Natural killer cell (primary cell): ENCODE data around the gene KAZN. TPM values are rescaled to one million over a fixed set of nuclear protein-coding genes. Genes with fewer than 3 reads are reported as not detected.

Experiments
- ATAC-seq, 3 donors: fragments of 150-1000 bp in 2 of 3; fragments of 200-7000 bp in 1 of 3; cut with Tn5 transposase; 1 replicate in 1 of 3; 2 replicates in 2 of 3; pipeline ENCODE4 v1.10.0; 2021; ENCODE audit warnings: mild to moderate bottlenecking in 2 of 3, moderate library complexity in 2 of 3
- DNase-seq, 2 donors: peaks; one replicate each; pipeline versions ENCODE4 v3.0.0 to v3.0.0-alpha.2; 2013 to 2021; ENCODE audit warnings: mixed read lengths in 1 of 2
- H3K27ac ChIP-seq: one replicate; pipeline ENCODE4 v1.5.1; 2013; ENCODE audit warnings: mild to moderate bottlenecking, low read length
- H3K27me3 ChIP-seq: one replicate; pipeline ENCODE4 v1.6.1; 2013; ENCODE audit warnings: low read length; ENCODE audit not compliant: control insufficient read depth, insufficient read depth
- H3K36me3 ChIP-seq: one replicate; pipeline ENCODE4 v1.6.1; 2013; ENCODE audit warnings: low read length; ENCODE audit not compliant: control insufficient read depth, insufficient read depth
- H3K4me1 ChIP-seq: one replicate; pipeline ENCODE4 v1.6.1; 2013; ENCODE audit warnings: low read length; ENCODE audit not compliant: control insufficient read depth, insufficient read depth
- H3K4me3 ChIP-seq: one replicate; pipeline ENCODE4 v1.5.1; 2013; ENCODE audit warnings: low read length
- H3K9me3 ChIP-seq: one replicate; pipeline ENCODE4 v1.6.1; 2013; ENCODE audit warnings: low read length; ENCODE audit not compliant: control insufficient read depth, insufficient read depth
- H3K27ac Mint-ChIP-seq, 2 donors: one replicate each; pipeline ENCODE4 v1.8.0; 2022; ENCODE audit warnings: mild to moderate bottlenecking in 2 of 2, mixed read lengths in 2 of 2, moderate library complexity in 1 of 2
- H3K27me3 Mint-ChIP-seq, 2 donors: one replicate each; pipeline ENCODE4 v1.8.0; 2022; ENCODE audit warnings: low read depth in 2 of 2, mixed read lengths in 2 of 2
- H3K36me3 Mint-ChIP-seq: one replicate; pipeline ENCODE4 v1.8.0; 2022; ENCODE audit warnings: mixed read lengths
- H3K4me1 Mint-ChIP-seq, 2 donors: one replicate each; pipeline ENCODE4 v1.8.0; 2022; ENCODE audit warnings: mixed read lengths in 2 of 2
- H3K4me3 Mint-ChIP-seq: one replicate; pipeline ENCODE4 v1.8.0; 2022; ENCODE audit warnings: mild to moderate bottlenecking, moderate library complexity, mixed read lengths
- H3K9me3 Mint-ChIP-seq, 2 donors: one replicate each; pipeline ENCODE4 v1.8.0; 2022; ENCODE audit warnings: mixed read lengths in 2 of 2
- WGBS: methylation state at CpG from one replicate; pipeline ENCODE4 v1.1.7; 2013; ENCODE audit warnings: missing lambda C conversion rate; ENCODE audit not compliant: insufficient coverage; 5-methylcytosine and 5-hydroxymethylcytosine counted together
- intact Hi-C: fragments of 100-400 bp; cut with micrococcal nuclease; formaldehyde crosslinking; loops from one replicate; pipeline ENCODE4 v1.14.2; 2022
- total RNA-seq, 4 donors: library from RNA; stranded (reverse); fragments of 120-200 nt in 1 of 4; gene quantifications; one replicate each; pipeline versions ENCODE4 v1.2.3 to v1.2.4, GENCODE V29; 2013 to 2022
- TF ChIP-seq, protein P1 (sequence below): fragments of 200-600 bp; IDR thresholded peaks from one replicate; pipeline ENCODE4 v1.8.0; 2022; ENCODE audit warnings: antibody characterized with exemption

The KAZN gene
- total RNA-seq, 3 donors from 2014 or later (not counting 1 experiment from before 2014, with no cell fraction given) = 1.2 to 2.0 (median 1.7) TPM

- no peaks in the 10 kb centered on the region for H3K9me3 ChIP-seq
- Mint-ChIP-seq H3K27me3 (peaks cover 0 to 5% of the 10 kb centered on the region in 2 donors), H3K36me3 (no peaks in the 10 kb centered on the region), H3K4me3 (no peak overlapping the region), H3K4me1 (no peaks in the 10 kb centered on the region), H3K9me3 (no peaks in the 10 kb centered on the region), H3K27ac (no peak overlapping the region)
- DNase-seq (no peak), ATAC-seq (no peak)
- H3K27me3 ChIP-seq = no peaks in the 10 kb centered on the region
- H3K36me3 ChIP-seq = no peaks in the 10 kb centered on the region
- no peak overlapping the region for H3K27ac ChIP-seq
- 89% methylated on average over 10 of the region's 10 CpGs for WGBS
- intact Hi-C loops = no loop called here
- peaks cover 3% of the 10 kb centered on the region for H3K4me1 ChIP-seq
- no peak overlapping the region for H3K4me3 ChIP-seq
- TF ChIP-seq, protein P1, sequence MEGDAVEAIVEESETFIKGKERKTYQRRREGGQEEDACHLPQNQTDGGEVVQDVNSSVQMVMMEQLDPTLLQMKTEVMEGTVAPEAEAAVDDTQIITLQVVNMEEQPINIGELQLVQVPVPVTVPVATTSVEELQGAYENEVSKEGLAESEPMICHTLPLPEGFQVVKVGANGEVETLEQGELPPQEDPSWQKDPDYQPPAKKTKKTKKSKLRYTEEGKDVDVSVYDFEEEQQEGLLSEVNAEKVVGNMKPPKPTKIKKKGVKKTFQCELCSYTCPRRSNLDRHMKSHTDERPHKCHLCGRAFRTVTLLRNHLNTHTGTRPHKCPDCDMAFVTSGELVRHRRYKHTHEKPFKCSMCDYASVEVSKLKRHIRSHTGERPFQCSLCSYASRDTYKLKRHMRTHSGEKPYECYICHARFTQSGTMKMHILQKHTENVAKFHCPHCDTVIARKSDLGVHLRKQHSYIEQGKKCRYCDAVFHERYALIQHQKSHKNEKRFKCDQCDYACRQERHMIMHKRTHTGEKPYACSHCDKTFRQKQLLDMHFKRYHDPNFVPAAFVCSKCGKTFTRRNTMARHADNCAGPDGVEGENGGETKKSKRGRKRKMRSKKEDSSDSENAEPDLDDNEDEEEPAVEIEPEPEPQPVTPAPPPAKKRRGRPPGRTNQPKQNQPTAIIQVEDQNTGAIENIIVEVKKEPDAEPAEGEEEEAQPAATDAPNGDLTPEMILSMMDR = no peak
Observed at GRCh38 chr1:15014516-15014915, 416.0 kb downstream of the KAZN start.

- Histone ChIP-seq H3K27ac (no peak overlapping the region), H3K9me3 (no peaks in the 10 kb centered on the region), H3K4me3 (no peak overlapping the region), H3K4me1 (peaks cover 3% of the 10 kb centered on the region), H3K36me3 (no peaks in the 10 kb centered on the region), H3K27me3 (no peaks in the 10 kb centered on the region)
- Mint-ChIP-seq H3K9me3 (no peaks in the 10 kb centered on the region), H3K4me1 (no peaks in the 10 kb centered on the region), H3K4me3 (no peak overlapping the region), H3K27ac (no peak overlapping the region), H3K27me3 (peaks cover 0 to 3% of the 10 kb centered on the region in 2 donors), H3K36me3 (no peaks in the 10 kb centered on the region)
- TF ChIP-seq, protein P1 = no peak
- DNase-seq (no peak), ATAC-seq (no peak)
- intact Hi-C loops = no loop called here
- WGBS = 85% methylated on average over 9 of the region's 9 CpGs
Observed at GRCh38 chr1:15016001-15016400, 417.5 kb downstream of the KAZN start.

DNA sequence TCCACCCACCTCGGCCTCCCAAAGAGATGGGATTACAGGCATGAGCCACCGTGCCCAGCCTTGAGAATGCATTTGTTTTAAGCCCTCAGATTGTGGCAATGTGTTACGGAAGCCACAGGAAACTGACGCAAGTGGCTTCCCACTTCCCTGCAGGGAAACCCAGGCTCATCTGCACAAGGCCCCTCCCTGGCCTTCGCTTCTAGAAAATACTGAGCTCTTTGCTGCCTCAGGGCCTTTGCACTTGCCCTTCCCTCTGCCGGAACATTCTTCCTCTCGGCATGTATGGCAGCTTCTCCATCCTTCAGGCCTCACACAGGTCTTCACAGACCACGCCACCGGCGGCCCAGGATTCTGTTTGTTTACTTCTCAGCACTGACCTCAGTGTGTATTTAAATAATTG, 418.0 kb downstream of the KAZN start:
- no peaks in the 10 kb centered on the region for H3K36me3 Mint-ChIP-seq
- WGBS = 77% methylated on average over 10 of the region's 10 CpGs
- no peaks in the 10 kb centered on the region for H3K27me3 ChIP-seq
- H3K9me3 ChIP-seq = no peaks in the 10 kb centered on the region
- no peaks in the 10 kb centered on the region for H3K36me3 ChIP-seq
- no peaks in the 10 kb centered on the region for H3K4me1 Mint-ChIP-seq
- peaks cover 0 to 5% of the 10 kb centered on the region in 2 donors for H3K27me3 Mint-ChIP-seq
- no peak overlapping the region for H3K27ac ChIP-seq
- H3K4me1 ChIP-seq = peaks cover 3% of the 10 kb centered on the region
- TF ChIP-seq, protein P1 = no peak
- no peak overlapping the region for H3K27ac Mint-ChIP-seq
- intact Hi-C loops = no loop called here
- ATAC-seq (no peak), DNase-seq (no peak)
- no peak overlapping the region for H3K4me3 ChIP-seq
- H3K4me3 Mint-ChIP-seq = no peak overlapping the region
- no peaks in the 10 kb centered on the region for H3K9me3 Mint-ChIP-seq

DNA sequence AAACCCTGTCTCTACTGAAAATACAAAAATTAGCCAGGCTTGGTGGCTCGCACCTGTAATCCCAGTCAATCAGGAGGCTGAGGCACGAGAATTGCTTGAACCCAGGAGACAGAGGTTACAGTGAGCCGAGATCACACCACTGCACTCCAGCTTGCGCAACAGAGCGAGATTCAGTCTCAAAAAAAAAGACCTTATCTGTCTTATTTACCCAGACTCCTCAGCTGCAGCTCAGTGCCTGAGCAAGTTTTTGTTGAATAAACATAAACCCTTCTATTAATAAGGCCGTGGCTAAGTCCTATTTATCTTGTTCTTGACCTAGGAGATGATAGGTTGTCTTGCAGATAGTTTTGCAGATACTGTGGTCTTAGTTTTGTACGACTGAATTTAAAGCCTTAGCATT, 418.6 kb downstream of the KAZN start:
- Mint-ChIP-seq H3K4me1 (no peaks in the 10 kb centered on the region), H3K27me3 (peaks cover 0 to 5% of the 10 kb centered on the region in 2 donors), H3K4me3 (no peak overlapping the region), H3K36me3 (no peaks in the 10 kb centered on the region), H3K9me3 (no peaks in the 10 kb centered on the region), H3K27ac (no peak overlapping the region)
- Histone ChIP-seq H3K4me1 (peaks cover 3% of the 10 kb centered on the region), H3K36me3 (no peaks in the 10 kb centered on the region), H3K4me3 (no peak overlapping the region), H3K9me3 (no peaks in the 10 kb centered on the region), H3K27ac (no peak overlapping the region), H3K27me3 (no peaks in the 10 kb centered on the region)
- ATAC-seq (no peak), DNase-seq (no peak)
- TF ChIP-seq, protein P1 = no peak
- intact Hi-C loops = no loop called here
- 85% methylated on average over 7 of the region's 7 CpGs for WGBS
